IMR-90 (cell line): ENCODE data around the gene FAM89A. TPM values are rescaled to one million over a fixed set of nuclear protein-coding genes. Genes with fewer than 3 reads are reported as not detected.
"Not testable (repeated sequence)": the region's sequence is repeated elsewhere in the genome, so short reads cannot be mapped to it uniquely, and the experiment has no call there.

Experiments
- ATAC-seq: fragments of 200-7000 bp; cut with Tn5 transposase; 2 replicates; pipeline ENCODE4 v1.9.1; 2020; ENCODE audit warnings: low read depth, mild to moderate bottlenecking, moderate library complexity
- BruUV-seq: library from RNA; stranded (reverse); fragments of 400-500 nt; replicated peaks from 2 replicates; lab custom pipeline; 2021; lab: Mats Ljungman, UMichigan
- CTCF ChIA-PET: fragments of 300-600 bp; formaldehyde crosslinking; extraction: SDS; loops from one replicate; lab custom pipeline; 2021; ENCODE audit warnings: antibody characterized with exemption; lab: Yijun Ruan, JAX
- POLR2A ChIA-PET: fragments of 300-600 bp; sonication (Branson Sonifier 250); formaldehyde crosslinking; loops from one replicate; lab custom pipeline; 2022; ENCODE audit warnings: antibody characterized with exemption; ENCODE audit not compliant: unreplicated experiment; lab: Charles Lee
- DNase-seq: peaks from one replicate; pipeline ENCODE4 v3.0.0; 2013
- H2AFZ ChIP-seq: replicated peaks from 2 replicates; pipeline ENCODE3; 2013; ENCODE audit warnings: low read length, mild to moderate bottlenecking; ENCODE audit not compliant: poor library complexity
- H2AK5ac ChIP-seq: 2 replicates; pipeline ENCODE4 v1.6.1; 2013; ENCODE audit warnings: low read depth, low read length, inconsistent platforms
- H2AK9ac ChIP-seq: replicated peaks from 2 replicates; pipeline ENCODE3; 2013; ENCODE audit warnings: mild to moderate bottlenecking, low read depth, low read length, moderate library complexity; ENCODE audit not compliant: poor library complexity
- H2BK120ac ChIP-seq: 2 replicates; pipeline ENCODE4 v1.6.1; 2013; ENCODE audit warnings: low read depth, low read length, inconsistent platforms
- H2BK15ac ChIP-seq: 3 replicates; pipeline ENCODE4 v1.6.1; 2013; ENCODE audit warnings: low read depth, low read length, inconsistent platforms
- H2BK20ac ChIP-seq: 2 replicates; pipeline ENCODE4 v1.6.1; 2013; ENCODE audit warnings: low read depth, mild to moderate bottlenecking, inconsistent platforms, low read length, moderate library complexity
- H2BK5ac ChIP-seq: 2 replicates; pipeline ENCODE4 v1.6.1; 2013; ENCODE audit warnings: mild to moderate bottlenecking, low read depth, low read length, inconsistent platforms; ENCODE audit not compliant: poor library complexity, severe bottlenecking
- H3K14ac ChIP-seq: replicated peaks from 2 replicates; pipeline ENCODE4 v1.6.1; 2013; ENCODE audit warnings: low read depth, low read length, inconsistent platforms
- H3K18ac ChIP-seq: 2 replicates; pipeline ENCODE4 v1.6.1; 2013; ENCODE audit warnings: low read depth, low read length, control low read depth
- H3K23ac ChIP-seq: 2 replicates; pipeline ENCODE4 v1.6.1; 2013; ENCODE audit warnings: low read depth, low read length, inconsistent platforms
- H3K27ac ChIP-seq: 2 replicates; pipeline ENCODE4 v1.5.1; 2013; ENCODE audit warnings: mild to moderate bottlenecking, control low read depth, low read length; ENCODE audit not compliant: insufficient read depth
- H3K27me3 ChIP-seq: 2 replicates; pipeline ENCODE4 v1.6.1; 2013; ENCODE audit warnings: low read length; ENCODE audit not compliant: control insufficient read depth, insufficient read depth
- H3K36me3 ChIP-seq: 2 replicates; pipeline ENCODE4 v1.6.1; 2013; ENCODE audit warnings: low read length, mixed read lengths; ENCODE audit not compliant: control insufficient read depth, insufficient read depth
- H3K4ac ChIP-seq: 2 replicates; pipeline ENCODE4 v1.6.1; 2013; ENCODE audit warnings: low read depth, low read length, inconsistent platforms
- H3K4me1 ChIP-seq: 2 replicates; pipeline ENCODE4 v1.6.1; 2013; ENCODE audit warnings: low read length, mixed read lengths; ENCODE audit not compliant: control insufficient read depth, insufficient read depth
- H3K4me2 ChIP-seq: 2 replicates; pipeline ENCODE4 v1.6.1; 2013; ENCODE audit warnings: low read depth, mild to moderate bottlenecking, control low read depth, low read length, moderate library complexity
- H3K4me3 ChIP-seq: 2 replicates; pipeline ENCODE4 v1.5.1; 2013; ENCODE audit warnings: low read depth, mild to moderate bottlenecking, control low read depth, low read length, moderate library complexity; ENCODE audit not compliant: insufficient read depth
- H3K56ac ChIP-seq: 2 replicates; pipeline ENCODE4 v1.6.1; 2013; ENCODE audit warnings: low read length, inconsistent platforms; ENCODE audit not compliant: insufficient read depth; ENCODE audit errors: extremely low read depth
- H3K79me1 ChIP-seq, 2 experiments: 2 replicates each; pipeline ENCODE4 v1.6.1; 2013; ENCODE audit warnings: low read length in 2 of 2, inconsistent platforms in 1 of 2, low read depth in 1 of 2
- H3K9ac ChIP-seq: 2 replicates; pipeline ENCODE4 v1.6.1; 2013; ENCODE audit warnings: low read depth, low read length, control low read depth
- H3K9me1 ChIP-seq: 2 replicates; pipeline ENCODE4 v1.6.1; 2013; ENCODE audit warnings: low read length, inconsistent platforms; ENCODE audit not compliant: insufficient read depth
- H3K9me3 ChIP-seq: 2 replicates; pipeline ENCODE4 v1.6.1; 2013; ENCODE audit warnings: low read length; ENCODE audit not compliant: control insufficient read depth, insufficient read depth
- H4K20me1 ChIP-seq: 2 replicates; pipeline ENCODE4 v1.6.1; 2013; ENCODE audit warnings: low read length, inconsistent platforms; ENCODE audit not compliant: insufficient read depth
- H4K5ac ChIP-seq: 2 replicates; pipeline ENCODE4 v1.6.1; 2013; ENCODE audit warnings: mild to moderate bottlenecking, low read depth, low read length, control low read depth
- H4K8ac ChIP-seq, 2 experiments: 2 replicates each; pipeline ENCODE4 v1.6.1; 2013; ENCODE audit warnings: low read depth in 2 of 2, low read length in 2 of 2, control low read depth in 1 of 2, inconsistent platforms in 1 of 2
- H4K91ac ChIP-seq: 2 replicates; pipeline ENCODE4 v1.6.1; 2013; ENCODE audit warnings: low read depth, low read length, inconsistent platforms; ENCODE audit not compliant: insufficient read depth
- WGBS, 2 experiments: methylation state at CpG; one replicate each; pipeline versions ENCODE4 v1.1.5 to v1.1.7; 2013; ENCODE audit warnings: missing lambda C conversion rate in 2 of 2; ENCODE audit not compliant: insufficient read length in 1 of 2; ENCODE audit errors: extremely low coverage in 2 of 2; 5-methylcytosine and 5-hydroxymethylcytosine counted together
- dilution Hi-C: fragments of 300-500 bp; cut with HindIII; formaldehyde crosslinking; loops from one replicate; pipeline ENCODE4 v1.14.3; 2018; ENCODE audit warnings: low sequenced_read_pairs; ENCODE audit not compliant: unreplicated experiment
- in situ Hi-C: fragments of 300-500 bp; cut with MboI; formaldehyde crosslinking; loops from 3 replicates; pipeline ENCODE4 v1.14.3; 2019; ENCODE audit warnings: low sequenced_read_pairs, inconsistent platforms, mixed read lengths
- intact Hi-C: fragments of 100-400 bp; cut with micrococcal nuclease; formaldehyde crosslinking; loops from 2 replicates; pipeline ENCODE4 v1.10.0; 2022
- polyA plus RNA-seq, 3 experiments: library from polyadenylated mRNA; depleted of rRNA; stranded (reverse); fragments of >200 nt; gene quantifications; 2 replicates each; pipeline ENCODE4 v1.2.3, GENCODE V29; 2012; ENCODE audit warnings: low replicate concordance in 1 of 3
- total RNA-seq: library from RNA; depleted of rRNA; stranded (reverse); fragments of >200 nt; gene quantifications from 2 replicates; pipeline ENCODE4 v1.2.3, GENCODE V29; 2012

FAM89A gene
- total and polyA plus RNA-seq, 2 of the 4 experiments (the other 2 are of a cell fraction) = 6.8 to 8.1 TPM

DNA sequence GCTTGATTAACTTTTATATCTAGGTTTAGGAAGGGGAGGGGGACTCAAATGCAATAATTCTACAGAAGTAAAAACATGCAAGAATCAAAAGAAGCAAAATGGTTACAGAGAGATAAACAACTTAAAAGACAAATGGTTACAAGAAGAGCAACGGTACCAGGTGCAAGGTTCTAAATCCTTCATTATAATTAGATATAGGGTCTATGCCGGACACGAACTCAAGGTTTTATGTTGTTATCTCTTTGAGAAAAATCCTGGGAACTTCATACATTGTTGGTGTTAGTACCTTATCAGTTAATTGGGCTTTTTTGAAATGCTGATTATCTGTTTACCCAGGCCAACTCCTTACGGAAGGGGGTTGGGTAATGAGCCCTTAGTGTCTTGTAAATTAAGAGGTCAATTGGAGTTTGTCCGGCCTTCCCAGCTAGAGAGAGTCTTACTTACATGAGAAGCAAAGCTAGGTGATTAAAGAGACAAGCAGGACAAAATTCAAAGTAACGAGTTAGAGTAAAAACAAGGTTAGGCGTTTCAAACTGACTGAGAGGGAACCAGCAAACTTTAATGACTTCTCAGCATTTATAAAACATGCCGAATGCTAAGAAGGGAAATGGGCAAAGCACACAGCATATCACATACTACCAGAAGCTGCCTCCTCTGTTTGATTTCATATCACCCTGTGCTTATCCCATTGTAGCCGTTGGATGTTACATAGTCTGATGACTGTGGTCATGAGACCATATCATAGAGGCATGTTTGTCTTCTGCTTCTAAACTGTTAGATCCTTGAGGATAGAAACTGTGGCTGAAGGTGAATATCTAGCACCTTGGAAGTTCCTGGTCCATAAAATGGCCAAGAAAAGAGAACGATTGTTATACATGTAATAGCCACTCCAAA lies 55.2 kb downstream of the FAM89A start:
- intact Hi-C loops, H3K9me3 ChIP-seq, H3K4ac ChIP-seq, ATAC-seq, H3K36me3 ChIP-seq, H2BK5ac ChIP-seq, CTCF ChIA-PET, DNase-seq, H2AK5ac ChIP-seq, POLR2A ChIA-PET, H3K4me3 ChIP-seq, H3K27me3 ChIP-seq, H3K23ac ChIP-seq, H2BK20ac ChIP-seq, H4K20me1 ChIP-seq, H3K9ac ChIP-seq, BruUV-seq, H2AFZ ChIP-seq, H4K5ac ChIP-seq, H3K27ac ChIP-seq, H3K18ac ChIP-seq, H4K91ac ChIP-seq, in situ Hi-C loops, H3K4me2 ChIP-seq, H4K8ac ChIP-seq, H3K4me1 ChIP-seq, H3K14ac ChIP-seq, H2BK15ac ChIP-seq, dilution Hi-C loops, H3K56ac ChIP-seq, H3K9me1 ChIP-seq, H2BK120ac ChIP-seq: not testable (repeated sequence)
- Histone ChIP-seq H2AK9ac (peak overlapping the region; percentile 58), H3K79me1 (peaks cover 29 to 38% of the 10 kb centered on the region in 2 experiments)
- WGBS, 2 experiments = no CpG with 5 or more reads among the region's 10 CpGs
